ENCODE data around the gene NXPH4.

GRCh38 chr12:57258977-57259970, 42.7 kb downstream of the NXPH4 start:
- TF ChIP-seq POLR2A (IDR thresholded peaks at IDR 0.05) = no peak
- TF ChIP-seq, protein P1, sequence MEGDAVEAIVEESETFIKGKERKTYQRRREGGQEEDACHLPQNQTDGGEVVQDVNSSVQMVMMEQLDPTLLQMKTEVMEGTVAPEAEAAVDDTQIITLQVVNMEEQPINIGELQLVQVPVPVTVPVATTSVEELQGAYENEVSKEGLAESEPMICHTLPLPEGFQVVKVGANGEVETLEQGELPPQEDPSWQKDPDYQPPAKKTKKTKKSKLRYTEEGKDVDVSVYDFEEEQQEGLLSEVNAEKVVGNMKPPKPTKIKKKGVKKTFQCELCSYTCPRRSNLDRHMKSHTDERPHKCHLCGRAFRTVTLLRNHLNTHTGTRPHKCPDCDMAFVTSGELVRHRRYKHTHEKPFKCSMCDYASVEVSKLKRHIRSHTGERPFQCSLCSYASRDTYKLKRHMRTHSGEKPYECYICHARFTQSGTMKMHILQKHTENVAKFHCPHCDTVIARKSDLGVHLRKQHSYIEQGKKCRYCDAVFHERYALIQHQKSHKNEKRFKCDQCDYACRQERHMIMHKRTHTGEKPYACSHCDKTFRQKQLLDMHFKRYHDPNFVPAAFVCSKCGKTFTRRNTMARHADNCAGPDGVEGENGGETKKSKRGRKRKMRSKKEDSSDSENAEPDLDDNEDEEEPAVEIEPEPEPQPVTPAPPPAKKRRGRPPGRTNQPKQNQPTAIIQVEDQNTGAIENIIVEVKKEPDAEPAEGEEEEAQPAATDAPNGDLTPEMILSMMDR (IDR thresholded peaks at IDR 0.05) = no peak

All from esophagus squamous epithelium (tissue), 4 donors.